MG63 (cell line): ENCODE measurements around the gene FBL. TPM values are rescaled to one million over a fixed set of nuclear protein-coding genes. Genes with fewer than 3 reads are reported as not detected.
"Not testable (repeated sequence)": the region's sequence is repeated elsewhere in the genome, so short reads cannot be mapped to it uniquely, and the experiment has no call there.

Source experiments
- DNase-seq: peaks from one replicate; pipeline ENCODE4 v3.0.0-alpha.2; 2020
- H3K27me3 ChIP-seq: fragments of 250-450 bp; sonication (Bioruptor Pico); 2 replicates; pipeline ENCODE4 v1.5.1; 2020; ENCODE audit warnings: mild to moderate bottlenecking, moderate library complexity
- H3K36me3 ChIP-seq: fragments of 250-450 bp; sonication (Bioruptor Pico); 2 replicates; pipeline ENCODE4 v1.5.1; 2020; ENCODE audit warnings: mild to moderate bottlenecking, moderate library complexity
- H3K4me3 ChIP-seq: fragments of 250-450 bp; sonication (Bioruptor Pico); 2 replicates; pipeline ENCODE4 v1.5.1; 2020; ENCODE audit warnings: mild to moderate bottlenecking, moderate library complexity
- H3K9me3 ChIP-seq: fragments of 250-450 bp; sonication (Bioruptor Pico); 2 replicates; pipeline ENCODE4 v1.5.1; 2020; ENCODE audit warnings: mild to moderate bottlenecking, moderate library complexity
- total RNA-seq: library from RNA; depleted of rRNA; stranded (reverse); fragments of >200 nt; shearing (Covaris generic); gene quantifications from 2 replicates; pipeline ENCODE4 v1.2.3, GENCODE V29; 2014; ENCODE audit warnings: low replicate concordance

FBL gene
- total RNA-seq, 1 experiment from 2014 or later = 588 TPM

- H3K4me3 ChIP-seq, H3K27me3 ChIP-seq, H3K36me3 ChIP-seq, H3K9me3 ChIP-seq, DNase-seq: not testable (repeated sequence)
Measured at GRCh38 chr19:39879796-39880195, 33.6 kb upstream of the FBL start.

GRCh38 chr19:39878866-39879265 lies 32.7 kb upstream of the FBL start:
- DNase-seq, H3K36me3 ChIP-seq, H3K9me3 ChIP-seq, H3K4me3 ChIP-seq, H3K27me3 ChIP-seq: not testable (repeated sequence)

DNA sequence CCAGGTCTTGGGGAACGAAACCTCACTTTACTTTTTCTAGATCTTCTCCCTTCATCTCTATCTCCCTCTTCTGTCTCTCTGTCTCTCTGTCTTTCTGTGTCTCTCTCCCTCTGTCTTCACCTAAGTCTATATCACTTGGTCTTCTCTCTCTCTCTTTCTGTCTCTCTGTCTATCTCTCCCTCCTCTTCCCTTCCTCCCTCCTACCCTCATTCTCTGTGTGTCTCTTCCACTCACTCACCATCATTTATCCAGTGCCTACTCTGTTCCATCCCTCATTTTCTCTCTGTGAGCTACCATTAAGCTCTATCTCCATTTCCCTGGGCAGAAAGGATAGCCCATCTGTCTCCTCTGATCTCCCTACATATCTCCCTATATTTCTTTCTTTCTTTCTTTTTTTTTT lies 32.2 kb upstream of the FBL start:
- H3K4me3 ChIP-seq = no peak overlapping the region
- no peaks in the 10 kb centered on the region for H3K27me3 ChIP-seq
- DNase-seq = no peak
- H3K9me3 ChIP-seq = no peaks in the 10 kb centered on the region
- H3K36me3 ChIP-seq = no peaks in the 10 kb centered on the region

DNA sequence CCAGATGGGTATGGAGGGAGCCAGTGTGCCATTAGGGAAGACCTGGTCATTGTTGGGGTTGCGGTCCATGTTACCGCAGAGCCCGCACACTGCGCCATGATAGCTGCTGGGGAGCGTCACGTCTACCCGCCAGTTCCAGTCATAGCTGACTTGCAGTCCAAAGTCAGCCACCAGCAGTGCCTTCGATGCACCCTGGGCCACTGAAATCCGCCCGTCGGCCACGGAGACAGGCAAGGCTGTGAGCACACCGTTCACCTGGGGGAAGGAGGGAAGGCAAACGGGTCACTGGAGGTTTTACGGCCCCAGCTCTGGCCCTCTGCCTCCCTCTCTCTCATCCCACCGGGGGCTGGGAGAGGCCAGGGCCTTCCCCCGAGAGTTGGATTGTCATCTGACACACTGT lies 31.8 kb upstream of the FBL start:
- H3K4me3 ChIP-seq, H3K27me3 ChIP-seq, H3K36me3 ChIP-seq, H3K9me3 ChIP-seq, DNase-seq: not testable (repeated sequence)

GRCh38 chr19:39877488-39877887 lies 31.3 kb upstream of the FBL start:
- not testable (repeated sequence) for H3K27me3 ChIP-seq, H3K9me3 ChIP-seq, H3K36me3 ChIP-seq, DNase-seq, H3K4me3 ChIP-seq

DNA sequence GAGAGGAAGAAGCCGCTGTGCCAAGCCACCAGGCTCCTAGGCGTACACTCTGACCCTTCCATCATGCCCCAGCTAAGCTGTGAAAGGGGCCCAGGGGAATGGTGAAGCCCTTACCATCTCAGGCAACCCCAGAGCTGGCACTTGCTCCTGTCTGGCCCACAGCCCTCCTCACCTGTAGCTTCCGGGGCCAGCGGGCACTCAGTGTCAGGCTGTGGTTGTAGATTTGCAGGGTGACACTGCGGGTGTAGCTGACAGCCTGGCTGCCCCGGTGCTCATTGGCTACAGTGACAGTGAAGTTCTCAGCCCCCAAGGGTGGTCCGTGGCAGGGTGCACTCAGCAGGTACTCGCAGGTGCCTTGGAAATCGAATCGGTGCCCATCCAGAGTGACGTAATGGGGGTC lies 30.3 kb upstream of the FBL start:
- H3K9me3 ChIP-seq, DNase-seq, H3K4me3 ChIP-seq, H3K27me3 ChIP-seq, H3K36me3 ChIP-seq: not testable (repeated sequence)

DNA sequence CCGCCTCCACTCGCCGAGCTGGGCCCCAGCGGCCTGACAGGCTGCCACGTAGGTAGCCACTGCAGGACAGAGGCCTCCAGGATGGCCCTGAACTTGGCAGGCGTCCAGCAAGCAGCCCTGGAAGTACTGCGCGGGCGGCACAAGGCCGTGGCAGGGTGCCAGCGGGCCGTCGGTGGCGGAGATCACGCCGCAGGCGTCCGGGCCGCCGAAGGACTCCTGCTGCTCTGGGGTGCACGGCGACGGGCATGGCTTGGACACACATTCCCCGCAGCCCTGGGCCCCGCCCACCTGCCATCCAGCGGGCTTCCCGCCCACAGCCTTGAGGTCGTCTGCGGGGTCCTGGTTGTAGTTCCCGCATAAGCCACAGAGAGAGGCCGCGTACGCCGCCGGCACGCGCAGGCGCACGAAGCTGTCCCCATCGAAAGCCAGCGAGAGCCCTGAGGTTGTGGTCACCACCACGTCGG lies 29.3 kb upstream of the FBL start:
- H3K36me3 ChIP-seq, H3K27me3 ChIP-seq, H3K9me3 ChIP-seq, DNase-seq, H3K4me3 ChIP-seq: not testable (repeated sequence)

- no peaks in the 10 kb centered on the region for H3K9me3 ChIP-seq
Measured at GRCh38 chr19:39874404-39874803, 28.2 kb upstream of the FBL start.

DNA sequence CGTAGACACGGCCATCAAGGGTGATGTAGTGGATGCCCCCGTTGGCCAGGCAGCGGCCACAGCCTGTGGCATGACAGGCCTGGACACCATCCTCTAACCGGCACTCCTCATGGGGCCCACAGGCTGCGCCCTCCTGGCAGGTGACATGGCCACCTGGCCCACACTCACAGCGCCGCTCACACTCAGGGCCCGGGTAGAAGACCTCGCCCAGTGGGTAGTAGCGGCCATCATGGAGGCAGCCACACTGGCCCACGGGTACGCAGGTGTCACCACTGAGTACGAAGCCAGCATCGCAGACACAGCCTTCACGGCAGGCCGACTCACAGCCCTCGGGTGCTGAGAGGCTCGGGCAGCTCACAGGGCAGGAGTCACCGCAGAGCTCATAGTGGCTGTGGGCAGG lies 27.2 kb upstream of the FBL start:
- H3K9me3 ChIP-seq = no peaks in the 10 kb centered on the region

More at GRCh38 chr19:39874404-39874803, 28.2 kb upstream of the FBL start:
- Histone ChIP-seq H3K4me3 (no peak overlapping the region), H3K36me3 (no peaks in the 10 kb centered on the region), H3K27me3 (no peaks in the 10 kb centered on the region)
- DNase-seq = no peak

DNA sequence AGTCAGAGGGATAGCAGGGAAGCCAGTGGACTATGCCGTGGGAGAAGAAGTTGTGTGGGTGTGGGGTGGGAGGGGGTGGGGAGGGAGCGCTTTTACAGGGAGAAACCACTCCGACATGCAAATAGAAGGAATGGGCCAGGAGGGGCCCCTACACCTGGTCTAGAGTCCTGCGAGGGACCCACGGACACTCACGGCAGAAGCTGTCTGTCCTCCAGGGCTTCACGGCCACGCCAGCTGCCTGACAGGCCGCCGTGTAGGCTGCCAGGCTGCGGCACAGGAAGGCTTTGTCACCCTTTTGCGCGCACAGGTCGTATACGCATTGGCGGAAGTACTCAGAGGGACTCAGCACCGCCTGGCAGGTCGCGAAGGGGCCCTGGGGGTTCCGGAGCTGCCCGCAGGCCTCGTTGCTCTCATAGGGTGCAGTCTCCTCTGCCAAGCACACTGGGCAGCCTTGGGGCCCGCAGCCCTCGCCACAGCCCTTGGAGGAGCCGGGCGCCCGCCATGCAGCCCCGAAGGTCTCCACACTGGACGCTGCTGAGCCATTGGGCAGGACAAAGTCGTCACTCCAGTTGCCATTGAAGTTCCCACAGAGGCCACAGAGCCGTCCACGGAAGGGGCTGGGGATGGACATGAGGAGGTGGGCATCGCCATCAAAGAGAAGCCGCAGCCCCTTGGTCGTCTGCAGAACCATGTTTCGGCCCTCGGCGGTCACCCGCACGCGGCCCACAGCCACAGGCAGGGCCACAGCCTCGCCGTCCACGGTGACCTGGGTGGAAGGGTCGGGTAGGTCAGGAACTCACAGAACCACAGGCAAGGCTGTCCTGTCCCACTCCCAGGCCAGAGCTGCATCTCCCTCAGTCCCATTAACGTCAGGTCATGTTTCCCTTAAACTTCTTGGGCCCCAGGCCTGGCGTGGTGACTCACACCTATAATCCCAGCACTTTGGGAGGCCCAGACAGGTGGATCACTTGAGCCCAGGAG lies 26.0 kb upstream of the FBL start:
- no peaks in the 10 kb centered on the region for H3K27me3 ChIP-seq
- no peak overlapping the region for H3K4me3 ChIP-seq
- no peaks in the 10 kb centered on the region for H3K36me3 ChIP-seq
- DNase-seq = no peak
- no peaks in the 10 kb centered on the region for H3K9me3 ChIP-seq

More for the DNA sequence above, 27.2 kb upstream of the FBL start:
- H3K36me3 ChIP-seq = no peaks in the 10 kb centered on the region
- no peaks in the 10 kb centered on the region for H3K27me3 ChIP-seq
- H3K4me3 ChIP-seq = no peak overlapping the region
- no peak for DNase-seq

DNA sequence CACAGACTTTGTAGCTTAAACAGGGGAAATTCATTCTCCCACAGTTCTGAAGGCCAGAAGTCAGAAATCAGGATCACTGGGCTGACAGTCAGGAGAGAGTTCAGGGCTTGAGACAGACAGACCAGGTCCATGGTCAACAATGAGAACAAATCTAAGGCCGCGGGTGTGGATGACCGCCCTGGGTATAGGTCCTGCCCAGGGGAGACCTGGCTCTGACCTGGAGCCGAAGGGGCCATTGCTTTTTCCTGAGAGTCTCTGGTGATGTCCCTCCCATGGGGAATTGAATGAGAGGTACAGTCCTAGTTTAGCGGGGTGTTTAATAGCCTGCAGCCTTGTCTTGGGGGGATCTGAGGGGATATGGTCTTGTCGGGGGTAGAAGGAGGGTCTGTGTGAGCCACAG lies 25.2 kb upstream of the FBL start:
- DNase-seq = no peak
- no peaks in the 10 kb centered on the region for H3K9me3 ChIP-seq
- no peak overlapping the region for H3K4me3 ChIP-seq
- H3K27me3 ChIP-seq = no peaks in the 10 kb centered on the region
- H3K36me3 ChIP-seq = no peaks in the 10 kb centered on the region

- no peaks in the 10 kb centered on the region for H3K27me3 ChIP-seq
- no peaks in the 10 kb centered on the region for H3K9me3 ChIP-seq
- DNase-seq = no peak
- H3K36me3 ChIP-seq = no peaks in the 10 kb centered on the region
- H3K4me3 ChIP-seq = no peak overlapping the region
Measured at GRCh38 chr19:39870171-39870971, 24.2 kb upstream of the FBL start.

GRCh38 chr19:39867952-39868351 lies 21.8 kb upstream of the FBL start:
- Histone ChIP-seq H3K9me3 (no peaks in the 10 kb centered on the region), H3K4me3 (no peak overlapping the region), H3K27me3 (no peaks in the 10 kb centered on the region), H3K36me3 (no peaks in the 10 kb centered on the region)
- no peak for DNase-seq

DNA sequence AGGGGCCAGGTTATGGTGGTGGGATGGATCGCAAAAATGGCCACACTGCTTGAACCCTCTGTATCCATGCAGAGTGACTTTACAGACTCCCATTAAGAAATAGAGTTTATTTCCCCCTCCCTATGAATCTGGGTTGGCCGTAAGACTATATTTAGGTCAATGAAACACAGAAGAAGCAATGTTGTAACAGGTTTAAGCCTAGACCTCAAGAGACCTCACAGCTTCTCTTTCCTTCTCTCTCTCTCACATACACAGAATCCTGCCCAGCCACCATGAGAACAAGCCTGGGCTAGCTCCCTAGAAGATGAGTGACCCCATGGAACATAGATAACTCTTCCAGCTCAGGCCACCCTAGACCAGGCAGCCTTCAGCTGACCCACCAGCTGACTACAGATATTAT lies 21.0 kb upstream of the FBL start:
- no peak for DNase-seq
- Histone ChIP-seq H3K36me3 (no peaks in the 10 kb centered on the region), H3K27me3 (no peaks in the 10 kb centered on the region), H3K4me3 (no peak overlapping the region), H3K9me3 (no peaks in the 10 kb centered on the region)

GRCh38 chr19:39865953-39866352 lies 19.8 kb upstream of the FBL start:
- no peaks in the 10 kb centered on the region for H3K9me3 ChIP-seq
- H3K36me3 ChIP-seq = no peaks in the 10 kb centered on the region
- no peak overlapping the region for H3K4me3 ChIP-seq
- H3K27me3 ChIP-seq = no peaks in the 10 kb centered on the region
- DNase-seq = no peak

DNA sequence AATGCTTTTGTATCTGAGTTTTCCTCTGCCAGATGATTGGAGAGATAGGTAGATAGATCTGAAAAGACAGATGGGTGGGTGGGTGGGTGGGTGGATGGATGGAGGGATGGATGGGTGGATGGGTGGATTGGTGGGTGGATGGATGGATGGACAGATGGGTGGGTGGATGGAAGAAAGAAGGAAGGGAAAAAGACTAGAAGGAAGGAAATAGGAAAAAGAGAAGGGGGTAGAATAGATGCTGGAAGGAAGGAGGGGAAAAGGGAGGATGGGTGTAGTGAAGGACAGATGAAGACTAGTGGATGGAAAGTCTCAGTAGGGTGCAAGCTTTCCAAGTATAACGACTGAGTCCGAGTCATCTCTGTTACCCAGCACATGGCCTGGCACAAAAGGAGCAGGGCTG lies 19.0 kb upstream of the FBL start:
- H3K4me3 ChIP-seq = no peak overlapping the region
- H3K27me3 ChIP-seq = no peaks in the 10 kb centered on the region
- no peak for DNase-seq

GRCh38 chr19:39864118-39864517 lies 17.9 kb upstream of the FBL start:
- Histone ChIP-seq H3K4me3 (no peak overlapping the region), H3K27me3 (no peaks in the 10 kb centered on the region), H3K36me3 (no peaks in the 10 kb centered on the region), H3K9me3 (no peaks in the 10 kb centered on the region)
- DNase-seq = no peak

More for the DNA sequence above, 19.0 kb upstream of the FBL start:
- no peaks in the 10 kb centered on the region for H3K36me3 ChIP-seq
- H3K9me3 ChIP-seq = no peaks in the 10 kb centered on the region
